ENCODE data around the gene GNAQ.

The GNAQ gene

DNA sequence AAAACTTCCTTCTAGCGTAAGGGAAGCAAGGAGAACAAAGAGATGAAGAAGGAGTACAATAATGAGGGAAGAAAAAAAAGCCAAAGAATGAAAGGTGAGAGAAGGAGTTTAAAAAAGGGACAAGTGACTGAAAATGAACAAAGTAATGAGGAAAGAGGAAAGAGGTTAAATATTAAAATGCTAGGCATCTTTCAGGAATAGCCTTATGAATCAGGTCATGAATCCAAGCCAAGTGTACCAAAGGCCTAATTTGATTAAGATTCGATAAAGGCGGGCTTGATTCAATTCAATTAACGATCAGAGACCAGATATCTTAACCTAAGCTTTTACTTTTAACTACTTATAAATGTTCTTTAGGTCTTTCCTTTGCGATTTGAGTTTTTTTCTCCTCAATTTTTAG lies 241.7 kb downstream of the GNAQ start:
- H3K9ac ChIP-seq (ENCODE audit: low read length in 5 of 5), result no peak overlapping the region
- H3K27me3 ChIP-seq (ENCODE audit: control insufficient read depth in 5 of 5, insufficient read depth in 4 of 5, low read length in 5 of 5), result no peaks in the 10 kb centered on the region
- H3K4me3 ChIP-seq (ENCODE audit: low read depth in 1 of 5, low read length in 5 of 5), result no peak overlapping the region
- H3K27ac ChIP-seq (ENCODE audit: low read depth, low read length), result no peak overlapping the region
- peaks cover 0 to 10% (median 0%) of the 10 kb centered on the region in 5 donors for H3K4me1 ChIP-seq (ENCODE audit: control insufficient read depth in 5 of 5, insufficient read depth in 5 of 5, low read length in 5 of 5)
- H3K9me3 ChIP-seq (ENCODE audit: control insufficient read depth in 5 of 5, low read length in 5 of 5), result no peaks in the 10 kb centered on the region
- peaks cover 4 to 17% (median 8%) of the 10 kb centered on the region in 5 donors for H3K36me3 ChIP-seq (ENCODE audit: control insufficient read depth in 5 of 5, insufficient read depth in 5 of 5, low read length in 5 of 5)

DNA sequence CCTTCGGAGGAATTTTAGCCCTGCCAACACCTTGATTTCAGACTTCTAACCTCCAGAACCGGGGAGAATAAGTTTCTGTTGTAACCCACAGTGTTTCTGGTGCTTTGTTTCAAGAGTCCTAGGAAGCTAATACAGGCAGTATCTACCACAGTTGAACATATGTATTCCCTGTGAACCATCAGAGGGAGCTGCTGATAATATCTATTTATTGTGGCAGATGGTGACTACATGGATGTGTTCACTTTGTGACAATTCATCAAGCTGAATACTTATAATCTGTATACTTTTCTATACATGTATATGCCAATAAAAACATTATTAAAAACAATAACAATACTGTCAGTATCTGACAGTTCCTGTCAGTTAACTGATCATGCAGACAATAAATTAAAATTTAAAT lies 246.3 kb downstream of the GNAQ start:
- H3K9ac ChIP-seq (ENCODE audit: low read length in 5 of 5), result no peak overlapping the region
- H3K27ac ChIP-seq (ENCODE audit: low read depth, low read length), result no peak overlapping the region
- no peak overlapping the region for H3K4me3 ChIP-seq (ENCODE audit: low read depth in 1 of 5, low read length in 5 of 5)
- H3K27me3 ChIP-seq (ENCODE audit: control insufficient read depth in 5 of 5, insufficient read depth in 4 of 5, low read length in 5 of 5), result no peaks in the 10 kb centered on the region
- H3K9me3 ChIP-seq (ENCODE audit: control insufficient read depth in 5 of 5, low read length in 5 of 5), result no peaks in the 10 kb centered on the region
- H3K36me3 ChIP-seq (ENCODE audit: control insufficient read depth in 5 of 5, insufficient read depth in 5 of 5, low read length in 5 of 5), result peaks cover 4 to 6% (median 5%) of the 10 kb centered on the region in 5 donors
- peaks cover 0 to 4% (median 0%) of the 10 kb centered on the region in 5 donors for H3K4me1 ChIP-seq (ENCODE audit: control insufficient read depth in 5 of 5, insufficient read depth in 5 of 5, low read length in 5 of 5)

DNA sequence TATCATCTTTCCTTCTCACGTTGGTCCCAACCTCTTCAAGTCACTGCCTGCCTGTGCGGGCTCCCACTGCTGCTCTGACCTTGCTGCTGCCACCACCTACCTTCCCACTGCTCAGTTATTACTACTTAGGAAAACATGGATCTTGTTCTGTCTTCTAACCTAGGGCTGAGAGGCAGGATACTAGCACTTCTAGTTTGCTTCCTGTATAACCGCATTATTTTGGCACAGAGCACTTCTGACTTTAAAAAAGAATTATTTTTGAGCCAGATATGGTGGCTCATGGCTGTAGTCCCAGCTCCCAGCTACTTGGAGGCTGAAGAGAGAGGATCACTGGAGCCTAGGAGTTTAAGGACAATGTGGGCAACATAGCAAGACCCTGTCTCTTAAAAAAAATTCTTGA lies 248.1 kb downstream of the GNAQ start:
- H3K9ac ChIP-seq (ENCODE audit: low read length in 5 of 5), result no peak overlapping the region
- H3K9me3 ChIP-seq (ENCODE audit: control insufficient read depth in 5 of 5, low read length in 5 of 5), result no peaks in the 10 kb centered on the region
- H3K4me1 ChIP-seq (ENCODE audit: control insufficient read depth in 5 of 5, insufficient read depth in 5 of 5, low read length in 5 of 5), result peaks cover 0 to 4% (median 0%) of the 10 kb centered on the region in 5 donors
- no peak overlapping the region for H3K27ac ChIP-seq (ENCODE audit: low read depth, low read length)
- no peak overlapping the region for H3K4me3 ChIP-seq (ENCODE audit: low read depth in 1 of 5, low read length in 5 of 5)
- peaks cover 4 to 9% (median 5%) of the 10 kb centered on the region in 5 donors for H3K36me3 ChIP-seq (ENCODE audit: control insufficient read depth in 5 of 5, insufficient read depth in 5 of 5, low read length in 5 of 5)
- H3K27me3 ChIP-seq (ENCODE audit: control insufficient read depth in 5 of 5, insufficient read depth in 4 of 5, low read length in 5 of 5), result no peaks in the 10 kb centered on the region

DNA sequence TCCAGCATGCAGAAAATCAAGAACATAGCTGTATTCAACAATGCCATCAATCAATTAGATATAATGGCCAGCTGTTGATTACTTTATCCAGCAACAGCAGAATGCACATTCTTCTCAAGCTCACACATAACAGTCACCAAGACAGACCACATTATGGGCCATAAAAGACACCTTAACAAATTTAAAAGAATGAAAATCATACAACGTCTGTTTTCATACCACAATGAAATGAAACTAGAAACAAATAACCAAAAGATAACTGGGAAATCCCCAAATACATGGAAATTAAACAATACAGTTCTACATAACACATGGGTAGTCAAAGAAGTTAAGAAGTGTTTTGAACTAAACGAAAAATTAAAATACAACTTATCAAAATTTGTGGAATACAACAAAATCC lies 252.6 kb downstream of the GNAQ start:
- peaks cover 0 to 4% (median 0%) of the 10 kb centered on the region in 5 donors for H3K4me1 ChIP-seq (ENCODE audit: control insufficient read depth in 5 of 5, insufficient read depth in 5 of 5, low read length in 5 of 5)
- H3K36me3 ChIP-seq (ENCODE audit: control insufficient read depth in 5 of 5, insufficient read depth in 5 of 5, low read length in 5 of 5), result peaks cover 0 to 18% (median 0%) of the 10 kb centered on the region in 5 donors
- H3K9me3 ChIP-seq (ENCODE audit: control insufficient read depth in 5 of 5, low read length in 5 of 5), result peaks cover 0 to 7% (median 2%) of the 10 kb centered on the region in 5 donors
- H3K9ac ChIP-seq (ENCODE audit: low read length in 5 of 5), result no peak overlapping the region
- no peak overlapping the region for H3K27ac ChIP-seq (ENCODE audit: low read depth, low read length)
- no peaks in the 10 kb centered on the region for H3K27me3 ChIP-seq (ENCODE audit: control insufficient read depth in 5 of 5, insufficient read depth in 4 of 5, low read length in 5 of 5)
- no peak overlapping the region for H3K4me3 ChIP-seq (ENCODE audit: low read depth in 1 of 5, low read length in 5 of 5)

DNA sequence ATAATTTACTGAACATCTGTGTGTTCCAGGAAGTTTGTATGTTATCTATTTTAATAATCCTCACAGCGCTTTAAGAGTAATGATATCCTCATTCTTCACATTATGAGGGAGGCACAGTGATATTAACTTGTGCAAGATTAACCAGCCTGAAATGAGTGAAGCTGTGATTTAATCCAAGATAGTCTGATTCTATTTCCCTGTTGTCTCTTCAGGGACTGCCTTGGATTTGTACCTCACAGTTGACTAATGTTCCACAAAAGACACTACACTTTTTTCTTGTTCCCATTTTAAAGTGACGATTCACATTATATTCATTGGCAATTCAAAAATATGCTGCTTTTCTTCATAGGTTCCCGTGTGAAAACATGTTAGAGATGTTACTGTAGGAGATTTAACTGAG lies 258.2 kb downstream of the GNAQ start:
- peaks cover 0 to 25% (median 3%) of the 10 kb centered on the region in 5 donors for H3K4me1 ChIP-seq (ENCODE audit: control insufficient read depth in 5 of 5, insufficient read depth in 5 of 5, low read length in 5 of 5)
- no peak overlapping the region for H3K4me3 ChIP-seq (ENCODE audit: low read depth in 1 of 5, low read length in 5 of 5)
- no peaks in the 10 kb centered on the region for H3K27me3 ChIP-seq (ENCODE audit: control insufficient read depth in 5 of 5, insufficient read depth in 4 of 5, low read length in 5 of 5)
- no peak overlapping the region for H3K9ac ChIP-seq (ENCODE audit: low read length in 5 of 5)
- no peak overlapping the region for H3K27ac ChIP-seq (ENCODE audit: low read depth, low read length)
- peaks cover 0 to 6% (median 2%) of the 10 kb centered on the region in 5 donors for H3K9me3 ChIP-seq (ENCODE audit: control insufficient read depth in 5 of 5, low read length in 5 of 5)
- H3K36me3 ChIP-seq (ENCODE audit: control insufficient read depth in 5 of 5, insufficient read depth in 5 of 5, low read length in 5 of 5), result peaks cover 0 to 12% (median 0%) of the 10 kb centered on the region in 5 donors

DNA sequence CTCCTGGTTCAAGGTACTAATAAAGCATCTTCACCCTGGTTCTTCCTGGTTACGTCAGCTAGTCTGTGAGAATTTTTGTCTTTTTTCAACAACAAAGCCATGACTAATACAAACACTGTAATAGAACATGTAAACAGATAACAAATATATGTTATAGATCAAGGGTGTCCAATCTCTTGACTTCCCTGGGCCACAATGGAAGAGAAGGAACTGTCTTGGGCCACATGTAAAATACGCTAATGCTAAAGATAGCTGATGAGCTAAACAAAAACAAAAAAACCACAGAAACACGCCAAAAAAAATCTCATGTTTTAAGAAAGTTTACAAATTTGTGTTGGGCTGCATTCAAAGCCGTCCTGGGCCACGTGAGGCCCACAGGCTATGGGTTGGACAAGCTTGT lies 259.0 kb downstream of the GNAQ start:
- H3K9me3 ChIP-seq (ENCODE audit: control insufficient read depth in 5 of 5, low read length in 5 of 5), result peaks cover 0 to 5% (median 2%) of the 10 kb centered on the region in 5 donors
- no peak overlapping the region for H3K4me3 ChIP-seq (ENCODE audit: low read depth in 1 of 5, low read length in 5 of 5)
- H3K27me3 ChIP-seq (ENCODE audit: control insufficient read depth in 5 of 5, insufficient read depth in 4 of 5, low read length in 5 of 5), result no peaks in the 10 kb centered on the region
- H3K36me3 ChIP-seq (ENCODE audit: control insufficient read depth in 5 of 5, insufficient read depth in 5 of 5, low read length in 5 of 5), result peaks cover 0 to 9% (median 0%) of the 10 kb centered on the region in 5 donors
- peaks cover 0 to 26% (median 3%) of the 10 kb centered on the region in 5 donors for H3K4me1 ChIP-seq (ENCODE audit: control insufficient read depth in 5 of 5, insufficient read depth in 5 of 5, low read length in 5 of 5)
- no peak overlapping the region for H3K9ac ChIP-seq (ENCODE audit: low read length in 5 of 5)
- H3K27ac ChIP-seq (ENCODE audit: low read depth, low read length), result no peak overlapping the region

DNA sequence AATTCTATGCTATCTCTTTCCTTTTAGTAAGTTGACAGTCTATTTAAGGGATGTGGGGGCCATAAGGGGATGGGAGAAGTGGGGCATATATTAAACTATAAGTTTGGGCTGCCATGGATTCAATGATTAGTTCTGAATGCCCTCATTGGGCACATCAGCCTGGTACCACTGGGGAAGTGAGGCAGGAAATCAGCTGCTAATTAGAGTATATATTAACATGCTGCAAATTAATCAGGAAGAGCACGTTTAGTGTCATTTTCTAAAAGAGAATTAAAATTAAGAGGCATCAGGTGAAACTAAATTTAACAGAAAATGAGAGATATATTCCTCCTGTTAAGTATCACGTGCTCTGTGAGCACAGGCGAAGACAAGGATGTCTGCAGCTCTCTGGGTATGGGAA lies 260.4 kb downstream of the GNAQ start:
- Histone ChIP-seq H3K9me3 (ENCODE audit: control insufficient read depth in 5 of 5, low read length in 5 of 5) (peaks cover 0 to 4% (median 0%) of the 10 kb centered on the region in 5 donors), H3K27ac (ENCODE audit: low read depth, low read length) (no peak overlapping the region), H3K4me1 (ENCODE audit: control insufficient read depth in 5 of 5, insufficient read depth in 5 of 5, low read length in 5 of 5) (peaks cover 0 to 26% (median 3%) of the 10 kb centered on the region in 5 donors), H3K36me3 (ENCODE audit: control insufficient read depth in 5 of 5, insufficient read depth in 5 of 5, low read length in 5 of 5) (peaks cover 0 to 2% (median 0%) of the 10 kb centered on the region in 5 donors), H3K27me3 (ENCODE audit: control insufficient read depth in 5 of 5, insufficient read depth in 4 of 5, low read length in 5 of 5) (no peaks in the 10 kb centered on the region), H3K4me3 (ENCODE audit: low read depth in 1 of 5, low read length in 5 of 5) (no peak overlapping the region), H3K9ac (ENCODE audit: low read length in 5 of 5) (no peak overlapping the region)

DNA sequence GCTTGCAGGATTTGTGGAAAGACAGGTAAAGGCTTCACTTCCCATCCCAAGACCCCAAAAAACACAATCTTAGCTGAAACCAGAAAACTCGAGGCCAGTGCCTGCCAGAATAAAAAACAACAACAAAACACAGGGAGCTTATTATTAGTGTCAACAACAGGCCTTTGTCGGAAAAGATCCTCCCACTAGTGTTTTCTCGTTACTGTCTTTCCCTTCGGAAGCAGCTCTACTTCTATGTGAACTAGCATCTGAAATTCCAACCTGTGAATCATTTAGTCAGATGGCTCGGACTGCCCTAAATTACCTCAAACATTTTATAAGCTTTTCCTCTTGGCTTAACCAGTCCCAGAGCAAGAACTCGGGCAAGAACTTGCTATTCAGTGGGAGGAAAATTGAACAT lies 261.3 kb downstream of the GNAQ start:
- peaks cover 0 to 2% (median 0%) of the 10 kb centered on the region in 5 donors for H3K9me3 ChIP-seq (ENCODE audit: control insufficient read depth in 5 of 5, low read length in 5 of 5)
- H3K9ac ChIP-seq (ENCODE audit: low read length in 5 of 5), result no peak overlapping the region
- H3K4me1 ChIP-seq (ENCODE audit: control insufficient read depth in 5 of 5, insufficient read depth in 5 of 5, low read length in 5 of 5), result peaks cover 0 to 26% (median 3%) of the 10 kb centered on the region in 5 donors
- H3K27ac ChIP-seq (ENCODE audit: low read depth, low read length), result peak overlapping the region; percentile 47
- no peaks in the 10 kb centered on the region for H3K27me3 ChIP-seq (ENCODE audit: control insufficient read depth in 5 of 5, insufficient read depth in 4 of 5, low read length in 5 of 5)
- H3K4me3 ChIP-seq (ENCODE audit: low read depth in 1 of 5, low read length in 5 of 5), result no peak overlapping the region
- no peaks in the 10 kb centered on the region for H3K36me3 ChIP-seq (ENCODE audit: control insufficient read depth in 5 of 5, insufficient read depth in 5 of 5, low read length in 5 of 5)

DNA sequence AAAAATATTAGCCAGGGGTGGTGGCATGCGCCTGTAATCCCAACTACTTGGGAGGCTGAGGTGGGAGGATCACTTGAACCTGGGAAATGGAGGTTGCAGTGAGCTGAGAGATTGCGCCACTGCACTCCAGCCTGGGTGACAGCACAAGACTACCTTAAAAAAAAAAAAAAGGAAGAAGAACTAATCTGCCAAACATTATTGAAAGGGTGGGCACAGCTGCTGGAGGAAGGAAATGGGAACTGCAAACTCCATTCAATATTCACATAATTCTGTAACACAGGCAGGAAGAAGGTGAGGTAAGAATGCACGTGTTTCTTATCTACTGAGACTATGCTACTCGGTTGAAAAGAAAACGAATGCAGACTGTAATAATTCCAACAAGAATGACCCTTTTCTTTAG lies 262.4 kb downstream of the GNAQ start:
- peak overlapping the region in 1 of 5 donors; percentile 7 for H3K4me3 ChIP-seq (ENCODE audit: low read depth in 1 of 5, low read length in 5 of 5)
- H3K4me1 ChIP-seq (ENCODE audit: control insufficient read depth in 5 of 5, insufficient read depth in 5 of 5, low read length in 5 of 5), result peaks cover 0 to 26% (median 3%) of the 10 kb centered on the region in 5 donors
- no peaks in the 10 kb centered on the region for H3K27me3 ChIP-seq (ENCODE audit: control insufficient read depth in 5 of 5, insufficient read depth in 4 of 5, low read length in 5 of 5)
- no peaks in the 10 kb centered on the region for H3K36me3 ChIP-seq (ENCODE audit: control insufficient read depth in 5 of 5, insufficient read depth in 5 of 5, low read length in 5 of 5)
- H3K27ac ChIP-seq (ENCODE audit: low read depth, low read length), result peak overlapping the region; percentile 7
- no peak overlapping the region for H3K9ac ChIP-seq (ENCODE audit: low read length in 5 of 5)
- peaks cover 0 to 2% (median 0%) of the 10 kb centered on the region in 5 donors for H3K9me3 ChIP-seq (ENCODE audit: control insufficient read depth in 5 of 5, low read length in 5 of 5)

DNA sequence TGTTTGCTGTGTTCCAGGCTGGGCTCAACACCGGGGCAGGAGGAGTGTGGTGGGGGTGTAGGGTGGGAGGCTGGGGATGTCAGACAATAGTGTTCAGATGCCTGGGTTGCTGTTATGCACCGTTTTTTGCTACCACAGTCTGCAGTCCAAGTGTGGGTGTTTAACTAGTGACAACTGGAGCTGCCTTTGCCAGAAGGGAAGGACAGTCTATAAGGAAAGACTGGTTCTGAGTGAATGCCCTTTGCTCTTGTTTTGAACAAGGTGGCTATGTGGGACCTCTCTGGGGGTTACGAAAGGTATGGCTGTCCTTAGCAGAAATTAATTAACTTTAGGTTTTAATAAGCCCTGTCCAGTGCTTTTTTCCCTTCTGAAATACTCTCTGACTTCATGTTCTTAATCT lies 265.0 kb downstream of the GNAQ start:
- no peaks in the 10 kb centered on the region for H3K27me3 ChIP-seq (ENCODE audit: control insufficient read depth in 5 of 5, insufficient read depth in 4 of 5, low read length in 5 of 5)
- H3K9ac ChIP-seq (ENCODE audit: low read length in 5 of 5), result no peak overlapping the region
- peaks cover 0 to 19% (median 0%) of the 10 kb centered on the region in 5 donors for H3K4me1 ChIP-seq (ENCODE audit: control insufficient read depth in 5 of 5, insufficient read depth in 5 of 5, low read length in 5 of 5)
- H3K27ac ChIP-seq (ENCODE audit: low read depth, low read length), result no peak overlapping the region
- no peaks in the 10 kb centered on the region for H3K36me3 ChIP-seq (ENCODE audit: control insufficient read depth in 5 of 5, insufficient read depth in 5 of 5, low read length in 5 of 5)
- no peak overlapping the region for H3K4me3 ChIP-seq (ENCODE audit: low read depth in 1 of 5, low read length in 5 of 5)
- peaks cover 0 to 2% (median 0%) of the 10 kb centered on the region in 5 donors for H3K9me3 ChIP-seq (ENCODE audit: control insufficient read depth in 5 of 5, low read length in 5 of 5)
